ENCODE data around the gene TRPV5.

GRCh38 chr7:142879060-142879459 is 54.5 kb downstream of the TRPV5 start:
- TF ChIP-seq, protein P1, sequence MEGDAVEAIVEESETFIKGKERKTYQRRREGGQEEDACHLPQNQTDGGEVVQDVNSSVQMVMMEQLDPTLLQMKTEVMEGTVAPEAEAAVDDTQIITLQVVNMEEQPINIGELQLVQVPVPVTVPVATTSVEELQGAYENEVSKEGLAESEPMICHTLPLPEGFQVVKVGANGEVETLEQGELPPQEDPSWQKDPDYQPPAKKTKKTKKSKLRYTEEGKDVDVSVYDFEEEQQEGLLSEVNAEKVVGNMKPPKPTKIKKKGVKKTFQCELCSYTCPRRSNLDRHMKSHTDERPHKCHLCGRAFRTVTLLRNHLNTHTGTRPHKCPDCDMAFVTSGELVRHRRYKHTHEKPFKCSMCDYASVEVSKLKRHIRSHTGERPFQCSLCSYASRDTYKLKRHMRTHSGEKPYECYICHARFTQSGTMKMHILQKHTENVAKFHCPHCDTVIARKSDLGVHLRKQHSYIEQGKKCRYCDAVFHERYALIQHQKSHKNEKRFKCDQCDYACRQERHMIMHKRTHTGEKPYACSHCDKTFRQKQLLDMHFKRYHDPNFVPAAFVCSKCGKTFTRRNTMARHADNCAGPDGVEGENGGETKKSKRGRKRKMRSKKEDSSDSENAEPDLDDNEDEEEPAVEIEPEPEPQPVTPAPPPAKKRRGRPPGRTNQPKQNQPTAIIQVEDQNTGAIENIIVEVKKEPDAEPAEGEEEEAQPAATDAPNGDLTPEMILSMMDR (IDR thresholded peaks at IDR 0.05): no peak
- TF ChIP-seq POLR2A (IDR thresholded peaks at IDR 0.05): no peak
